Parathyroid adenoma (tissue), 2 donors: ENCODE results near the gene SLC39A3.

Source experiments
- H2AFZ ChIP-seq: fragments of 300-600 bp; sonication (generic); one replicate; pipeline ENCODE4 v1.7.0; 2017; ENCODE audit warnings: antibody characterized with exemption, mild to moderate bottlenecking
- H3K27ac ChIP-seq: fragments of 300-600 bp; sonication (generic); one replicate; pipeline ENCODE4 v1.7.0; 2017
- H3K27me3 ChIP-seq: fragments of 300-600 bp; sonication (generic); one replicate; pipeline ENCODE4 v1.7.0; 2017; ENCODE audit warnings: low read length; ENCODE audit not compliant: control insufficient read depth, insufficient read depth
- H3K36me3 ChIP-seq: fragments of 300-600 bp; sonication (generic); one replicate; pipeline ENCODE4 v1.7.0; 2017; ENCODE audit warnings: low read length; ENCODE audit not compliant: control insufficient read depth, insufficient read depth
- H3K4me1 ChIP-seq: fragments of 300-600 bp; sonication (generic); one replicate; pipeline ENCODE4 v1.7.0; 2017; ENCODE audit warnings: control low read depth
- H3K4me2 ChIP-seq: fragments of 300-600 bp; sonication (generic); one replicate; pipeline ENCODE4 v1.7.0; 2017; ENCODE audit warnings: low read length
- H3K4me3 ChIP-seq: fragments of 300-600 bp; sonication (generic); one replicate; pipeline ENCODE4 v1.7.0; 2017; ENCODE audit warnings: low read depth, low read length
- H3K79me2 ChIP-seq: fragments of 300-600 bp; sonication (generic); one replicate; pipeline ENCODE4 v1.7.0; 2017; ENCODE audit warnings: control low read depth
- H3K9ac ChIP-seq: fragments of 300-600 bp; sonication (generic); one replicate; pipeline ENCODE4 v1.7.0; 2017; ENCODE audit warnings: mild to moderate bottlenecking
- H3K9me3 ChIP-seq: fragments of 300-600 bp; sonication (generic); one replicate; pipeline ENCODE4 v1.7.0; 2017; ENCODE audit warnings: low read length; ENCODE audit not compliant: control insufficient read depth
- CTCF ChIP-seq: fragments of 300-600 bp; sonication (generic); IDR thresholded peaks from one replicate; pipeline ENCODE4 v1.7.0; 2017; ENCODE audit warnings: antibody characterized with exemption, mild to moderate bottlenecking
- donor health status: primary hyperparathyroidism.

The SLC39A3 gene

GRCh38 chr19:2754659-2755447 lies 15.0 kb upstream of the SLC39A3 start:
- Histone ChIP-seq H3K4me2 (no peak overlapping the region), H2AFZ (no peak overlapping the region), H3K27ac (no peak overlapping the region), H3K79me2 (no peaks in the 10 kb centered on the region), H3K9me3 (no peaks in the 10 kb centered on the region), H3K9ac (no peak overlapping the region), H3K4me1 (no peaks in the 10 kb centered on the region), H3K4me3 (no peak overlapping the region), H3K36me3 (no peaks in the 10 kb centered on the region), H3K27me3 (no peaks in the 10 kb centered on the region)
- TF ChIP-seq CTCF = no peak

- Histone ChIP-seq H3K4me1 (no peaks in the 10 kb centered on the region), H3K4me2 (no peak overlapping the region), H3K9me3 (no peaks in the 10 kb centered on the region), H3K9ac (no peak overlapping the region), H3K27me3 (no peaks in the 10 kb centered on the region), H3K4me3 (no peak overlapping the region), H3K36me3 (no peaks in the 10 kb centered on the region), H3K27ac (no peak overlapping the region), H2AFZ (no peak overlapping the region), H3K79me2 (no peaks in the 10 kb centered on the region)
- TF ChIP-seq CTCF = no peak
Observed at GRCh38 chr19:2751438-2751830, 11.6 kb upstream of the SLC39A3 start.

GRCh38 chr19:2750808-2751437 lies 11.1 kb upstream of the SLC39A3 start:
- Histone ChIP-seq H3K4me3 (no peak overlapping the region), H3K4me2 (no peak overlapping the region), H3K36me3 (no peaks in the 10 kb centered on the region), H3K27me3 (no peaks in the 10 kb centered on the region), H3K27ac (no peak overlapping the region), H3K4me1 (no peaks in the 10 kb centered on the region), H3K9me3 (no peaks in the 10 kb centered on the region), H3K9ac (no peak overlapping the region), H3K79me2 (no peaks in the 10 kb centered on the region), H2AFZ (no peak overlapping the region)
- TF ChIP-seq CTCF = no peak

- no peak overlapping the region for H3K4me2 ChIP-seq
- no peak overlapping the region for H3K27ac ChIP-seq
- H3K9ac ChIP-seq = no peak overlapping the region
- H3K4me3 ChIP-seq = no peak overlapping the region
- H3K9me3 ChIP-seq = no peaks in the 10 kb centered on the region
- TF ChIP-seq CTCF = no peak
- H3K36me3 ChIP-seq = no peaks in the 10 kb centered on the region
- no peak overlapping the region for H2AFZ ChIP-seq
- no peaks in the 10 kb centered on the region for H3K27me3 ChIP-seq
- H3K79me2 ChIP-seq = no peaks in the 10 kb centered on the region
- H3K4me1 ChIP-seq = no peaks in the 10 kb centered on the region
Observed at GRCh38 chr19:2747349-2747748, 7.5 kb upstream of the SLC39A3 start.

GRCh38 chr19:2744113-2744512 lies 4.3 kb upstream of the SLC39A3 start:
- no peak overlapping the region for H3K27ac ChIP-seq
- no peak for TF ChIP-seq CTCF

More at GRCh38 chr19:2744113-2744512, 4.3 kb upstream of the SLC39A3 start:
- Histone ChIP-seq H3K9me3 (no peaks in the 10 kb centered on the region), H3K79me2 (peaks cover 3% of the 10 kb centered on the region), H3K36me3 (no peaks in the 10 kb centered on the region), H3K4me3 (no peak overlapping the region), H3K4me1 (no peaks in the 10 kb centered on the region), H2AFZ (no peak overlapping the region), H3K27me3 (no peaks in the 10 kb centered on the region), H3K4me2 (no peak overlapping the region), H3K9ac (no peak overlapping the region)
